Spleen (tissue), 7 donors: ENCODE results near the gene UBL4A.

ENCODE experiments used
- CTCF ChIP-seq, 11 experiments: fragments of 200-600 bp in 7 of 11; fragments of 450-650 bp in 4 of 11; sonication (generic) in 4 of 11; IDR thresholded peaks in 8 of 11; conservative IDR thresholded peaks in 3 of 11; 1 replicate in 7 of 11; 2 replicates in 4 of 11; pipeline versions ENCODE4 v1.4.0 to v1.8.0; 2016 to 2021; ENCODE audit warnings: antibody characterized with exemption in 11 of 11, inconsistent platforms in 4 of 11, mild to moderate bottlenecking in 1 of 11
- POLR2A ChIP-seq, 3 donors: fragments of 450-650 bp; IDR thresholded peaks; one replicate each; pipeline ENCODE4 v1.5.1; 2017; ENCODE audit warnings: antibody characterized with exemption in 3 of 3, mild to moderate bottlenecking in 1 of 3
- POLR2AphosphoS5 ChIP-seq, 3 donors: sonication (generic); formaldehyde crosslinking; IDR thresholded peaks; one replicate each; pipeline ENCODE4 v1.5.1; 2017; ENCODE audit warnings: antibody characterized with exemption in 3 of 3
- donor health status: DM: no; HTN: no; CAD: no; lungs with moderate emphysema.
- donor health status: DM: no; HTN: no; CAD: no.
- donor health status: DM: no; HTN: no; CAD: no.

GRCh38 chrX:154444755-154445246, 41.6 kb downstream of the UBL4A start:
- TF ChIP-seq CTCF (IDR thresholded peaks at IDR 0.05 in 8 of 11, conservative IDR thresholded peaks at IDR 0.05 in 3 of 11) (no peak), POLR2AphosphoS5 (IDR thresholded peaks at IDR 0.05) (no peak), POLR2A (IDR thresholded peaks at IDR 0.05) (no peak)
